ENCODE measurements around the gene TMTC3.

TMTC3 gene

GRCh38 chr12:88235183-88235833 is 93.2 kb downstream of the TMTC3 start:
- no peak overlapping the region for H3K4me3 ChIP-seq (ENCODE audit: low read length)
- H3K4me1 ChIP-seq (ENCODE audit: low read length), result peaks cover 20% of the 10 kb centered on the region
- H3K9me3 ChIP-seq (ENCODE audit: insufficient read depth, low read length), result no peaks in the 10 kb centered on the region
- no peak overlapping the region for H3K9ac ChIP-seq (ENCODE audit: low read length)
- TF ChIP-seq CTCF (IDR thresholded peaks at IDR 0.05; ENCODE audit: low read depth, low read length) (no peak), EZH2phosphoT487 (IDR thresholded peaks at IDR 0.05; ENCODE audit: low read depth) (no peak)
- H4K20me1 ChIP-seq (ENCODE audit: insufficient read depth, low read length), result no peaks in the 10 kb centered on the region
- H3K36me3 ChIP-seq (replicated peaks; ENCODE audit: low read depth, low read length), result no peaks in the 10 kb centered on the region
- H3K27ac ChIP-seq (ENCODE audit: low read length), result no peak overlapping the region
- no peaks in the 10 kb centered on the region for H3K27me3 ChIP-seq (ENCODE audit: low read depth, low read length)
- no peak overlapping the region for H2AFZ ChIP-seq (ENCODE audit: low read depth, low read length)
- no peak overlapping the region for H3K4me2 ChIP-seq (ENCODE audit: low read length)
- H3K79me2 ChIP-seq (ENCODE audit: low read length), result no peaks in the 10 kb centered on the region

GRCh38 chr12:88237954-88238353 is 95.8 kb downstream of the TMTC3 start:
- no peaks in the 10 kb centered on the region for H3K79me2 ChIP-seq (ENCODE audit: low read length)
- peak overlapping the region; percentile 25; the same call in 1 of the 2 replicates for H2AFZ ChIP-seq (ENCODE audit: low read depth, low read length)
- H3K27ac ChIP-seq (ENCODE audit: low read length), result no peak overlapping the region

GRCh38 chr12:88238406-88238805 is 96.3 kb downstream of the TMTC3 start:
- no peak overlapping the region for H3K9ac ChIP-seq (ENCODE audit: low read length)
- no peaks in the 10 kb centered on the region for H4K20me1 ChIP-seq (ENCODE audit: insufficient read depth, low read length)
- no peak overlapping the region for H3K4me3 ChIP-seq (ENCODE audit: low read length)
- H3K27ac ChIP-seq (ENCODE audit: low read length), result no peak overlapping the region
- no peak overlapping the region for H3K4me2 ChIP-seq (ENCODE audit: low read length)
- H3K9me3 ChIP-seq (ENCODE audit: insufficient read depth, low read length), result no peaks in the 10 kb centered on the region
- H3K27me3 ChIP-seq (ENCODE audit: low read depth, low read length), result no peaks in the 10 kb centered on the region
- TF ChIP-seq CTCF (IDR thresholded peaks at IDR 0.05; ENCODE audit: low read depth, low read length) (no peak), EZH2phosphoT487 (IDR thresholded peaks at IDR 0.05; ENCODE audit: low read depth) (no peak)
- peak overlapping the region; percentile 25; the same call in 1 of the 2 replicates for H2AFZ ChIP-seq (ENCODE audit: low read depth, low read length)
- H3K4me1 ChIP-seq (ENCODE audit: low read length), result peaks cover 20% of the 10 kb centered on the region
- H3K79me2 ChIP-seq (ENCODE audit: low read length), result no peaks in the 10 kb centered on the region
- H3K36me3 ChIP-seq (replicated peaks; ENCODE audit: low read depth, low read length), result no peaks in the 10 kb centered on the region

More at GRCh38 chr12:88237954-88238353, 95.8 kb downstream of the TMTC3 start:
- H3K9me3 ChIP-seq (ENCODE audit: insufficient read depth, low read length), result no peaks in the 10 kb centered on the region
- TF ChIP-seq EZH2phosphoT487 (IDR thresholded peaks at IDR 0.05; ENCODE audit: low read depth) (no peak), CTCF (IDR thresholded peaks at IDR 0.05; ENCODE audit: low read depth, low read length) (no peak)
- no peaks in the 10 kb centered on the region for H3K36me3 ChIP-seq (replicated peaks; ENCODE audit: low read depth, low read length)
- H3K4me2 ChIP-seq (ENCODE audit: low read length), result no peak overlapping the region
- peaks cover 20% of the 10 kb centered on the region for H3K4me1 ChIP-seq (ENCODE audit: low read length)
- no peaks in the 10 kb centered on the region for H4K20me1 ChIP-seq (ENCODE audit: insufficient read depth, low read length)
- H3K9ac ChIP-seq (ENCODE audit: low read length), result no peak overlapping the region
- no peaks in the 10 kb centered on the region for H3K27me3 ChIP-seq (ENCODE audit: low read depth, low read length)
- no peak overlapping the region for H3K4me3 ChIP-seq (ENCODE audit: low read length)

- Histone ChIP-seq H3K9me3 (ENCODE audit: insufficient read depth, low read length) (no peaks in the 10 kb centered on the region), H4K20me1 (ENCODE audit: insufficient read depth, low read length) (no peaks in the 10 kb centered on the region), H3K36me3 (replicated peaks; ENCODE audit: low read depth, low read length) (no peaks in the 10 kb centered on the region), H3K9ac (ENCODE audit: low read length) (no peak overlapping the region), H3K4me2 (ENCODE audit: low read length) (no peak overlapping the region), H2AFZ (ENCODE audit: low read depth, low read length) (no peak overlapping the region), H3K4me3 (ENCODE audit: low read length) (no peak overlapping the region), H3K79me2 (ENCODE audit: low read length) (no peaks in the 10 kb centered on the region), H3K27ac (ENCODE audit: low read length) (no peak overlapping the region), H3K4me1 (ENCODE audit: low read length) (peaks cover 11% of the 10 kb centered on the region), H3K27me3 (ENCODE audit: low read depth, low read length) (no peaks in the 10 kb centered on the region)
- TF ChIP-seq EZH2phosphoT487 (IDR thresholded peaks at IDR 0.05; ENCODE audit: low read depth) (no peak), CTCF (IDR thresholded peaks at IDR 0.05; ENCODE audit: low read depth, low read length) (no peak)
These were observed 99.9 kb downstream of the TMTC3 start for GRCh38 chr12:88241862-88242570.
